ENCODE data around the gene CAPN13. TPM values are rescaled to one million over a fixed set of nuclear protein-coding genes. Genes with fewer than 3 reads are reported as not detected.

CAPN13 gene
- total and polyA plus RNA-seq, 10 of the 15 experiments (the other 5 are each of a cell fraction or from before 2014, with no cell fraction given), result 0.03 to 0.10 (median 0.06) TPM; not detected in 7

GRCh38 chr2:30693821-30694281 lies 113.4 kb downstream of the CAPN13 start:
- intact Hi-C loops (cut with micrococcal nuclease; ENCODE audit: unreplicated experiment), result loop anchor here (5.0 kb wide), 1 partner anchor 487 kb away; no protein-coding TSS in a partner anchor
- no peaks in the 10 kb centered on the region; a peak in 1 of 4 replicates for H3K27me3 ChIP-seq (replicated peaks in 1 of 2; ENCODE audit: control insufficient read depth in 2 of 2, insufficient read depth in 2 of 2, low read length in 1 of 2)
- ChIA-PET SMC1A (ENCODE audit: uncharacterized antibody, unreplicated experiment) (interaction anchor here (0.7 to 4.5 kb wide), 16 partner anchors 10 to 529 kb away, joined by 3 to 23 read pairs (median 3); no protein-coding TSS in a partner anchor), CTCF (interaction anchor here (0.6 to 6.9 kb wide), 12 partner anchors 9 to 529 kb away, joined by 3 to 53 read pairs (median 4); no protein-coding TSS in a partner anchor), POLR2A (no interaction called here), RAD21 (ENCODE audit: unreplicated experiment) (interaction anchor here (1.0 to 5.7 kb wide), 7 partner anchors 13 to 529 kb away, joined by 3 to 31 read pairs (median 5); no protein-coding TSS in a partner anchor)
- DNase-seq (ENCODE audit: low read depth, low spot score), result no peak
- H2AFZ ChIP-seq (ENCODE audit: control insufficient read depth, low read depth, low read length), result no peak overlapping the region
- ATAC-seq, result no peak
- no peak overlapping the region for H3K27ac ChIP-seq (ENCODE audit: control insufficient read depth, insufficient read depth)
- no TSS peak for BruUV-seq (replicated peaks)
- no peaks in the 10 kb centered on the region for H3K4me1 ChIP-seq (ENCODE audit: control insufficient read depth, insufficient read depth, low read length)
- no peak overlapping the region for H3K9ac ChIP-seq (ENCODE audit: control insufficient read depth, insufficient read depth, low read length)
- H3K4me3 ChIP-seq, result no peak overlapping the region
- 53% methylated on average over 4 of the region's 4 CpGs for WGBS (ENCODE audit: insufficient coverage, insufficient replicate concordance, low lambda C conversion rate, missing lambda C conversion rate)
- H3K9me3 ChIP-seq (replicated peaks; ENCODE audit: control insufficient read depth, insufficient read depth, low read length), result no peaks in the 10 kb centered on the region; the same call in 2 of the 3 replicates
- no peak overlapping the region for H3K4me2 ChIP-seq (ENCODE audit: control insufficient read depth, insufficient read depth)
- H3K36me3 ChIP-seq (ENCODE audit: control insufficient read depth in 2 of 2, insufficient read depth in 2 of 2, low read length in 1 of 2), result no peaks in the 10 kb centered on the region
- FAIRE-seq, result no peak
- in situ Hi-C loops (cut with MboI), result no loop called here
- no peaks in the 10 kb centered on the region for H3K79me2 ChIP-seq (ENCODE audit: control insufficient read depth, insufficient read depth, low read length)
- H4K20me1 ChIP-seq (ENCODE audit: control insufficient read depth, insufficient read depth), result no peaks in the 10 kb centered on the region
- TF ChIP-seq TAF1 (IDR thresholded peaks at IDR 0.05; ENCODE audit: borderline replicate concordance, low read depth, low read length), result no peak
- TF ChIP-seq ZZZ3 (IDR thresholded peaks at IDR 0.05; ENCODE audit: control insufficient read depth, insufficient read length, low read depth), result no peak
- TF ChIP-seq CHD4 (IDR thresholded peaks at IDR 0.05), result no peak
- TF ChIP-seq KDM1A (IDR thresholded peaks at IDR 0.05; ENCODE audit: borderline replicate concordance), result no peak
- TF ChIP-seq WRNIP1 (IDR thresholded peaks at IDR 0.05; ENCODE audit: borderline replicate concordance, low read depth, low read length), result no peak
- no peak for TF ChIP-seq SMC3 (IDR thresholded peaks at IDR 0.05; ENCODE audit: borderline replicate concordance, low read length)
- no peak for TF ChIP-seq ZNF687 (IDR thresholded peaks at IDR 0.05)
- TF ChIP-seq, protein P1, sequence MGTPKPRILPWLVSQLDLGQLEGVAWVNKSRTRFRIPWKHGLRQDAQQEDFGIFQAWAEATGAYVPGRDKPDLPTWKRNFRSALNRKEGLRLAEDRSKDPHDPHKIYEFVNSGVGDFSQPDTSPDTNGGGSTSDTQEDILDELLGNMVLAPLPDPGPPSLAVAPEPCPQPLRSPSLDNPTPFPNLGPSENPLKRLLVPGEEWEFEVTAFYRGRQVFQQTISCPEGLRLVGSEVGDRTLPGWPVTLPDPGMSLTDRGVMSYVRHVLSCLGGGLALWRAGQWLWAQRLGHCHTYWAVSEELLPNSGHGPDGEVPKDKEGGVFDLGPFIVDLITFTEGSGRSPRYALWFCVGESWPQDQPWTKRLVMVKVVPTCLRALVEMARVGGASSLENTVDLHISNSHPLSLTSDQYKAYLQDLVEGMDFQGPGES (IDR thresholded peaks at IDR 0.05), result no peak
- no peak for TF ChIP-seq YY1 (IDR thresholded peaks at IDR 0.05; ENCODE audit: low read depth, low read length)
- TF ChIP-seq, protein P2, sequence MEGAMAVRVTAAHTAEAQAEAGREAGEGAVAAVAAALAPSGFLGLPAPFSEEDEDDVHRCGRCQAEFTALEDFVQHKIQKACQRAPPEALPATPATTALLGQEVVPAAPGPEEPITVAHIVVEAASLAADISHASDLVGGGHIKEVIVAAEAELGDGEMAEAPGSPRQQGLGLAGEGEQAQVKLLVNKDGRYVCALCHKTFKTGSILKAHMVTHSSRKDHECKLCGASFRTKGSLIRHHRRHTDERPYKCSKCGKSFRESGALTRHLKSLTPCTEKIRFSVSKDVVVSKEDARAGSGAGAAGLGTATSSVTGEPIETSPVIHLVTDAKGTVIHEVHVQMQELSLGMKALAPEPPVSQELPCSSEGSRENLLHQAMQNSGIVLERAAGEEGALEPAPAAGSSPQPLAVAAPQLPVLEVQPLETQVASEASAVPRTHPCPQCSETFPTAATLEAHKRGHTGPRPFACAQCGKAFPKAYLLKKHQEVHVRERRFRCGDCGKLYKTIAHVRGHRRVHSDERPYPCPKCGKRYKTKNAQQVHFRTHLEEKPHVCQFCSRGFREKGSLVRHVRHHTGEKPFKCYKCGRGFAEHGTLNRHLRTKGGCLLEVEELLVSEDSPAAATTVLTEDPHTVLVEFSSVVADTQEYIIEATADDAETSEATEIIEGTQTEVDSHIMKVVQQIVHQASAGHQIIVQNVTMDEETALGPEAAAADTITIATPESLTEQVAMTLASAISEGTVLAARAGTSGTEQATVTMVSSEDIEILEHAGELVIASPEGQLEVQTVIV (IDR thresholded peaks at IDR 0.05; ENCODE audit: borderline replicate concordance, partially characterized antibody), result no peak
- TF ChIP-seq FOS (IDR thresholded peaks at IDR 0.05; ENCODE audit: borderline replicate concordance, extremely low read depth, insufficient read length), result no peak
- TF ChIP-seq ETV6 (conservative IDR thresholded peaks at IDR 0.05 in 1 of 2, IDR thresholded peaks at IDR 0.05 in 1 of 2; ENCODE audit: borderline replicate concordance in 1 of 2, low read depth in 1 of 2), result no peak
- TF ChIP-seq NR2C2 (IDR thresholded peaks at IDR 0.05; ENCODE audit: borderline replicate concordance, control insufficient read depth, insufficient read length, low read depth), result no peak
- no peak for TF ChIP-seq RUNX3 (IDR thresholded peaks at IDR 0.05; ENCODE audit: low read length)
- TF ChIP-seq, protein P3, sequence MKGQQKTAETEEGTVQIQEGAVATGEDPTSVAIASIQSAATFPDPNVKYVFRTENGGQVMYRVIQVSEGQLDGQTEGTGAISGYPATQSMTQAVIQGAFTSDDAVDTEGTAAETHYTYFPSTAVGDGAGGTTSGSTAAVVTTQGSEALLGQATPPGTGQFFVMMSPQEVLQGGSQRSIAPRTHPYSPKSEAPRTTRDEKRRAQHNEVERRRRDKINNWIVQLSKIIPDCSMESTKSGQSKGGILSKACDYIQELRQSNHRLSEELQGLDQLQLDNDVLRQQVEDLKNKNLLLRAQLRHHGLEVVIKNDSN (IDR thresholded peaks at IDR 0.05; ENCODE audit: borderline replicate concordance, extremely low read length, insufficient read depth, low read depth, low read length), result no peak

All from GM12878 (cell line).